ENCODE measurements around the gene C2orf72.
"Not testable (repeated sequence)": the region's sequence is repeated elsewhere in the genome, so short reads cannot be mapped to it uniquely, and the experiment has no call there.

C2orf72 gene

GRCh38 chr2:230998882-230999281 is 38.4 kb upstream of the C2orf72 start:
- TF ChIP-seq CTCF (IDR thresholded peaks at IDR 0.05): no peak
- DNase-seq (ENCODE audit: low spot score): no peak
- no peak overlapping the region for H3K4me3 ChIP-seq
- no peak overlapping the region for H3K27ac ChIP-seq

- Histone ChIP-seq H3K27ac (no peak overlapping the region), H3K4me3 (no peak overlapping the region)
- no peak for DNase-seq (ENCODE audit: low spot score)
- no peak for TF ChIP-seq CTCF (IDR thresholded peaks at IDR 0.05)
These were observed 37.8 kb upstream of the C2orf72 start for GRCh38 chr2:230999477-230999876.

GRCh38 chr2:231000211-231000904 is 37.0 kb upstream of the C2orf72 start:
- TF ChIP-seq CTCF (IDR thresholded peaks at IDR 0.05): no peak
- H3K27ac ChIP-seq: no peak overlapping the region
- no peak for DNase-seq (ENCODE audit: low spot score)
- H3K4me3 ChIP-seq: no peak overlapping the region

- Histone ChIP-seq H3K4me3 (no peak overlapping the region), H3K27ac (no peak overlapping the region)
- no peak for DNase-seq (ENCODE audit: low spot score)
- no peak for TF ChIP-seq CTCF (IDR thresholded peaks at IDR 0.05)
These were observed 36.3 kb upstream of the C2orf72 start for GRCh38 chr2:231001036-231001435.

- no peak for TF ChIP-seq CTCF (IDR thresholded peaks at IDR 0.05)
- Histone ChIP-seq H3K4me3 (no peak overlapping the region), H3K27ac (no peak overlapping the region)
- no peak for DNase-seq (ENCODE audit: low spot score)
These were observed 35.4 kb upstream of the C2orf72 start for GRCh38 chr2:231001921-231002320.

- H3K27ac ChIP-seq: no peak overlapping the region
- no peak for TF ChIP-seq CTCF (IDR thresholded peaks at IDR 0.05)
- H3K4me3 ChIP-seq: no peak overlapping the region
- DNase-seq (ENCODE audit: low spot score): no peak
These were observed 34.7 kb upstream of the C2orf72 start for GRCh38 chr2:231002641-231003040.

- no peak for DNase-seq (ENCODE audit: low spot score)
- TF ChIP-seq CTCF (IDR thresholded peaks at IDR 0.05): no peak
- Histone ChIP-seq H3K27ac (no peak overlapping the region), H3K4me3 (no peak overlapping the region)
These were observed 34.1 kb upstream of the C2orf72 start for GRCh38 chr2:231003186-231003585.

GRCh38 chr2:231004930-231005329 is 32.4 kb upstream of the C2orf72 start:
- DNase-seq (ENCODE audit: low spot score); H3K4me3 ChIP-seq; H3K27ac ChIP-seq: not testable (repeated sequence)

Measured in coronary artery (tissue), 2 donors.